GM21737 (cell line): ENCODE data around the gene PSMA3.

Experiments used
- ATAC-seq: cut with Tn5 transposase; IDR thresholded peaks from one replicate; pipeline ENCODE4 v1.9.1; 2021; ENCODE audit warnings: mild to moderate bottlenecking, moderate library complexity; ENCODE audit not compliant: unreplicated experiment

The PSMA3 gene

DNA sequence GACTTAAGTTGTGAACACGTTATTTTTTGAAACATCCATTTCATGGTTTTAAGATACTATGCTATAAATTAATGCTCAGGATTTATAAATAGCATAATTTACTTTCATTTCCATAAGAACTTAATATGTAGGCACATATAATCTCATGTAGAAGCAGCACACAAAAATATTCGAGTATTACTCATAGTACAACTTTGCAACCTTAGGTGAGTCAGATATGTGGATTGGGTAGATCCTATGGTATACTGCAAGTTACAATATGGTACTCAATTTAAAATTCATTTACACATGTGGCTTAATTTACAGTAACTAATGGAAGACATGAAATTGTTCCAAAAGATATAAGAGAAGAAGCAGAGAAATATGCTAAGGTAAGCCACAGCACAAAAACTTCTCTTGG, 26.0 kb downstream of the PSMA3 start:
- ATAC-seq = no peak

DNA sequence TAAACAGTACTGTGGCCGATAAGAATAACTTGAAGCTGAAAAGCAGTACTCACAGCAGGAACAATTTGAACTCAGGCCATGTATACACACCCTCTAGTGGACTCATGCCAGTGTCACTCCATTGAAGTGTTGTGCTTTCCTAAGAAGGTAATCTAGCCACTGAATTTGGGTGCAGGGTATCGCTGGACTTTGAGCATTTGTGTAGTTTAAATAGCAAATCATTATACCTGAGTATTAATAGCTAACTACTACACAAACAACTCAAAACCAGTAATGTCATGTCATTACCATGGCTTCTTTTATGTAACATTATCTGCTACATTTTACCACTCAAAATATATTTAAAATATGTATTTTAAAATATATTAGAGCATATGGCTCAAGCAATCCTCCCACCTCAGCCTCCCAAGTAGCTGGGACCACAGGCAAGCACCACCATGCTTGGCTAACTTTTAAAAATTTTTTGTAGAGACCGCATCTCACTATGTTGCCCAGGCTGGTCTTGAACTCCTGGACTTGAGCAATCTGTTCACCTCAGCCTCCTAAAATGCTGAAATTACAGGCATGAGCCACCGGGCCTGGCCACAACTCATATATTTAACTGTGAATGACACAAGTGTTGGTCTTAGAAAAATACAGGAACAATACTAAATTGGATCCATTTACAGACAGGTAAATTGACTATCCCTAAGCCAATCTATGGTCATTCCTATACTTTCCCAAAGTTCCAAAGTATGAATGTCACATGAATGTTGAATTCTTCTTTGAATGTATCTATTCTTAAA, 28.1 kb downstream of the PSMA3 start:
- no peak for ATAC-seq

DNA sequence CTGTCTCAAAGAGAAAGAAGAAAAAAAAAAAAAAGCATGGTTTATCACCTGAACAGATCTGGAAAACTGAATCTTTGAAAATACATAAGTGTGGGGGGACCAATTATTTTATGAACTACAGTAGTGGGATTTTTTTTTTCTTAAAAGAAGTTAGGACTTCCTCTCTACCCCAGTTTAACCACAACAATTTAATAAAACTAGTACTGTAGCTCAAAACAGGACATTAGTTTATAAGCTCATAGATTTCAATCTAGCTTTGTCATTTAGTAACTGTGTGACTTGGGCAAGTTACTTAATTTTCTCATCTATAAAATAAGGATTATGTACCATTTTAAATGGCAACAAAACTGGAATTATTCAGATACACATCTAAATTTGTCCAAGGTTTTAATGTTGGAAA, 30.2 kb downstream of the PSMA3 start:
- ATAC-seq = no peak

DNA sequence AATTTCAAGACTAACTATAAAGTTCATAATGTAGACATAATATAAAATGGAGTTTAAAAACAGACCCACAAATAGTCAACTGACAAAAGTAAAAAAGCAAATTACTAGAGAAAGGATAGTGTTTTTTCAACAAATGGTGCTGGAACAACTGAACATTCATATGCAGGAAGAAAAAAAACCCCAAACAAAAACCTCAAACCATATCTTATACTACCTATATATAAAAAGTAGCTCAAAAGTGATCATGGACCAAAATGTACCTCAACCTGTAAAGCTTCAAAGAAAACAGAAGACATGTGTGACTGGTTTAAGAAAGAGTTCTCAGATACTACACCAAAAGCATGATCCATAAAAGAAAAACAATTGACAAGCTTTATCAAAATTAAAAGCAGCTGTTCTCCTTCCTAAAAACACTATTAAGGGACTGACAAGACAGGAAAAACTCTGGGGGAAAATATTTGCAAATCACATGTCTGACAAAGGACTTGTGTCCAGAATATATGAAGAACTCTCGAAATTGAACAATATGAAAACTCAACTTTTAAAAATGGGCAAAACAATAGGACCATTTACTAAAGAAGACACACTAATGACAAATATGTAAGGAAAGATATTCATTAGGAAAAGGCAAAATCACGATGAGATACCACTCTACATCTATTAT, 31.0 kb downstream of the PSMA3 start:
- ATAC-seq = no peak

DNA sequence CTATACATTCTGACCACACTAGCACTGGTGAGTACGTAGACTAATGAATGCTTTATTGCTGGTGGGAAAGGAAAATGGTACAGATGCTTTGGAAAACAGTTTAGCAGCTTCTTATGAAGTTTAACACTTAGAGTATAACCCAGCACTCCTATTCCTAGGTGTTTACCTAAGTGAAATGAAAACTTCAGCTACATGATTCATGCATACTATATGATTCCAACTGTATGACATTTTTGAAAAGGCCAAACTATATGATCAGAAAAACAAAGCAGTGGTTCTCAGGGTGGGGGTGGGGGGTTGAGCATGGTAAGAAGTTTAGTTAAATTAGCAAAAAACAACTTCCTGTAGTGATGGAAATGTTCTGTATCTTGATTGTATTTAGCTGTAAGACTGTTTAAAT, 31.6 kb downstream of the PSMA3 start:
- no peak for ATAC-seq

DNA sequence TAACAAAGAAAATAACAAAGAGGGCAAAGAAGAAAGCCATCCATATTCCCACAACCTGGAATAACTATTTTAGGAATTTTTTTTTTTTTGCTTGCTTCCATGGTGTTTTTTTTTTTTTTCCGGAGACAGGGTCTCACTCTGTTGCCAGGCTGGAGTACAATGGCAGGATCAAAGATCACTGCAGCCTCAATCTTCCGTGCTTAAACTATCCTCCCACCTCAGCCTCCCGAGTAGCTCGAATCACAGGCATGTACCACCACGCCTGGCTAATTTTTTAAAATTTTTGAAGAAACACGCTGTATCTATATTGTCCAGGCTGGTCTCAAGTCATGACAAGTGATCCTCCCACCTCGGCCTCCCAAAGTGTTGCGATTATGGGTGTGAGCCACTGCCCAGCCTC, 33.5 kb downstream of the PSMA3 start:
- no peak for ATAC-seq

DNA sequence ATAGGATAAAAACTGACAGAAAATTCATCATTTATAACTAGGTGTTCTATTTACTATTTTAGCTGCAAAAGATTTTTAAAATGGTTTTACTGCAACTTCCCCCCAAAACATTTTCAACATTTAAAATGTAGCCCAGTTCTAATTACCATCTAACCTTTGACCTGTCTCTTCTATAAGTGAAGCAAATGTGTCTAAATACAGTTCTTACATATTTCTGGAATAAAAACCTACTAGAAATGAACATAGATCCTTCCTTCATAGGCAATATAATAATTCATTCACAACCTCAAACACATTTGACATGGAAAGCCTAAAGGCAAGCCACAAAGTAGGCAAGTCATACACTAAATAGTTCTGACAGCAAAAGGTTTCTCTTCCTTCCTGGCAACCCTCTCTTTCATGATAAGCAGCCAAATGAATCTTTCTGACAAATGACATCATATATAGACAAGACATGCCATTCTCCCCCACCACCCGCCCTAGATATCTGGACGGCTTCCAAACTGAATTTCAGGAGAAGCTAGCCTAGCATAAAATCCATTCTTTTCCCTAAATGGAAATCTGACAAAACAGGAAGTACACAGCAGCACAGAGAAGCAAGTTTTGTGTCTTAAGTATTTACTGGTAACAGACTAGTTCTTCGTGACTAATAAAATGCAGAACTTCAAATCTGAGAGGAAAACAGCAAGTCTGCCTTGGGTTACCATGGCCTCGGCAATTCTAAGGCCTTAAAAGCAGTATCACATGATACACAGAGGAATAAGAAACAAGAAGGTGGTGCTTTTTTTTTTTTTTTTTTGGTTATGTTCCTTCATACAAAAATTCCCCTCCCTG, 36.5 kb downstream of the PSMA3 start:
- ATAC-seq = peak; percentile 52

DNA sequence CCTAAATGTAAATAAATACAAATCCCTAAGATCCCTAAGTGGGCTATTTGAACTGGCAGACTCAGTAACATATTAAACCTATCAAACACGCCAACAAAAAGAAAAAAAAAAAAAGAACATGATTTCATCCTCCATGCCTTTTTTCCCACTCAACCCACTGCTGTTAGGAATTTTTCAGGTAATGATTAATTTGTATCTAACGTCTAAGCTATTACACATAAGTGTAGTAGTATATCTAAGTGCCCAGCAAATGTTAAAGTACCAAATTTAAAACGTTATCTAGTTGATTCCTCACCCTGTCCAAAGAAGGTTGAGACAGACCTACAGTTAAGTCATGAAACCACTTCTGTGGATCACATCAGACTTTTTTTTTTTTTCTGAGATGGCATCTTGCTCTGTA, 37.3 kb downstream of the PSMA3 start:
- no peak for ATAC-seq

DNA sequence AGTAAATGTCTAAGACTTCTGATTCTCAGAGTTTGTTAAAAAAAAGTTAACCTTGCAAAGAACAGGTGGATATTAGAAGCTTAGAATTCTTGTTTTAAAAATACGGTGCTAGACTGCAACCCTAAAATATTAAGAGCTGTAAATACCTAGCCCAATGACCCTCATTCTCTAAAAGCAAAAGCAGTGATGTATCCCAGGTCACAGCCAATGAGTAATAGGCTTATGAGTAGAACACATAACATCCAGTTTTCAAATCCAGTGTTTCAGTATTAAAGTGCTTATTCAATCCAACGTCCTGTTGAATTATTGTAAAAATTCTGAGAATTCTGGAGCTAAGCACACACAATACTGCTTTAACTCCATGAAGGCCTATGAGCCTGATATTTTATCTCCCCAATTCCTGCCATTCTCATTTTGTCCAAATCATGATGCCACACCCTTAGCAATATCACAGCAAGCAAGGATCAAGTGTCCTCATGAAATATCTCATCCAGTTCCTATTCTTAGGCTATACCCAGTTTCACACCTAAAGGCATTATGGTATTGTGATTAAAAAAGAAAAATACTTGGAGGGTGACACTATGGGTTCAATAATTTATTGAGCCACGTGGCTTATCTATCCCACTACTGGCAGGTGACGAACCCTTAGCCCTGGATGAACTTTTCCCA, 38.4 kb downstream of the PSMA3 start:
- ATAC-seq = no peak

DNA sequence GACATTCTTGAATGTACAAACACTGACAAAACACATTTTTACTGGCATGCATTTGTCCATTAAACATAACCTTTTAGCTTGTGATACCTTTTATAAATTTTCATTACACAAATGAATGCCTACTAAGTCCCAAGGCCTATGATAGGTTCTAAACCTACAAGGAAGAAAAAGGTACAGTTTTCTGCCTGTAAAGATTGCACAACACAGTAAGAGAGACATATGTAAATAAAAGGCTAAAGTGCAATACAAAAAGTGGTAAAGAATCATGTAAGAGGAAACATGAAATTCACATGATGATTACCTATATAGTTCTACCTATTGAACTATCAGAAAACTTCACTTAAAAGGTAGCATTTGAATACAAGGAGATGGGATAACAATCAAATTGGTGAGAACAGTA, 39.1 kb downstream of the PSMA3 start:
- ATAC-seq = no peak

DNA sequence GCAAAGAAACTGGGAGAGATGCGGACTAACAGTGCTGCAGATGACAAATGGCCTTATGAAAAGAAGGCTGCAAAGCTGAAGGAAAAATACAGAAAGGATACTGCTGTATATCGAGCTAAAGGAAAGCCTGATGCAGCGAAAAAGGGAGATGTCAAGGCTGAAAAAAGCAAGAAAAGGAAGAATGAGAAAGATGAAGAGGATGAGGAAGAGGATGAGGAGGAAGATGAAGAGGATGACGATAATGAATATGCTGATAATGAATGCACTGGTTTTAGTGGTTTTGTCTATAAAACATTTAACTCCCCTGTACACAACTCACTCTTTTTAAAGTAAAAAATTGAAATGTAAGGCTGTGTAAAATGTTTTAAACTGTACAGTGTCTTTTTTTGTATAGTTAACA, 40.5 kb downstream of the PSMA3 start:
- no peak for ATAC-seq

DNA sequence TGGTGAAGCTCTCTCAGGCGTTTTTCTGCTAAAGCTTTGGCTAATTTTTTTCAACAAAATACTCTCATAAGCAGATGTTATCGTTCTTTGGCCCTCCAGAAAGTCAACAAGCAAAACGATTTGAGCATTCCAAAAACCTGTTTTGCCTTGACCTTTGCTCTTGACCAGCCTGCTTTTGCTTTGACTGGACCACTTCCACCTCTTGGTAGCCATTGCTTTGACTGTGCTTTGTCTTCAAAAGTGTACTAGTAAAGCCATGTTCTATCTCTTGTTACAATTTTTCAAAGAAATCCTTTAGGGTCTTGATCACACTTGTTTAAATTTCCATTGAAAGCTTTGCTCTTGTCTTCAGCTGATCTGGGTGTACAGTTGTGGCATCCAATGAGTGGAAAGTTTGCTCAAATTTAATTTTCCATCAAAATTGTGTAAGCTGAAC, 43.0 kb downstream of the PSMA3 start:
- no peak for ATAC-seq

DNA sequence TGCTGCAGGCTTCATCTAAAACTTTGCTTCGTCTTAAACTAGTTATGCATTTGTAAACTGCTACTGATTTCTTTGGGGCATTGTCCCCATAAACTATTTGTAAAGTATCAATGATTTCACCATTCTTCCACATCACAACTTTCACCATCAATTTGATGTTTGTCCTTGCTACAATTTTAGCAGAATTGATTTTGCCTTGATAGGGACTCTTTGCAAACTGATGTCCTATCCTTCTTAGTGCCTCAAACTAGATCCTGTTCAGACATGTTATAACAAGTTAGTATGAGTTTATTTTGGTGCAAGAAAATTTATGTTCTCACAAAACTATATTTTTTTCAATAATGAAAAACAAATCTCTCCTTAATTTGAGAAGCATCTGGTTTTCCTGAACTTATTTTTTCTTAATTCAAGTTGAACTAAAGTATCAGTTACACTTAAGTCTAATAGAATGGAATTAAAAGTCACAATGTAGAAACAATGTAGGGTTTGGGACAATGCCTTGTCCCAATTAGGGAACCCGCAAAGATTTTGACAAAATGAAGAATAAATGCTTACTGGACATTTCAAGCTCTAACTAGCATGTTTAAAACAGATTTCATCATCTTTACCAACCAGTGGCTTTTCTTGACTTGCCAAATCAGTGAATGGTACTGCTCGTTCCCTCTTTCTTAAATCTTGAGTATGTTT, 43.6 kb downstream of the PSMA3 start:
- ATAC-seq = no peak

DNA sequence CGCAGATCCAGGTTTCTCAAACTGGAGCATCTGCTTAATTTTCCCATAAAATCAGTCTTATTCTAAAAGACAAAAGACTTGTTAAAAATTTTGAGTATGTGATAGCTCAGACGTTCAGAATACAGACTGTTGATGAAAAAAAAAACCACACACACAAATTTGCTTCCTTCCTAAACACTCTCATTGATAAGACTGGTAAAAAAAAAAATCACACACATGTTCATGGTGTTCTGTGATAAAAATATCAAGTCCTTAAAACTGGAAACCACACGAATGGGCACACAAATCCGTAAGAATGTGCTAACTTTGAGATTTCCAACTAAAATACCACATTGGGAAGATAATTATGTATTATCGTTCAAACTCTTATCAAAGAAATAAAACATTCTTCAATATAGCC, 47.0 kb downstream of the PSMA3 start:
- ATAC-seq = no peak

DNA sequence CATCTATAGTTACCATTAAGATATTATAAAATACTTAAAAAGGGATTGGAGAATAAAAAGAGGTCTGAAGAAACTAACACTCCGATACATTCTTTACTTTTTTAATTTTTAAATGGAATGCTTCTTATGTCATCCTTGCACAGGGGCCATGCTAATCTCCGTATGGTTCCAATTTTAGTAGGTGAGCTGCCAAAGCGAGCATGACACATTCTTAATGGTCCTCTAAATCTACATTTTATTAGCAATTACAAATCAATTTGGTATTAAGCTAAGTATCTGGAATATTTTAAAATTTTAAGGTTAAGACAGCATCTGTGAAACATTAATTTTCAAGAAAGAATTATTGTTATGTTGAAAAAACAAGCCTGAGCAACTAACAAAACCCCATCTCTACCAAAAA, 47.5 kb downstream of the PSMA3 start:
- ATAC-seq = no peak

DNA sequence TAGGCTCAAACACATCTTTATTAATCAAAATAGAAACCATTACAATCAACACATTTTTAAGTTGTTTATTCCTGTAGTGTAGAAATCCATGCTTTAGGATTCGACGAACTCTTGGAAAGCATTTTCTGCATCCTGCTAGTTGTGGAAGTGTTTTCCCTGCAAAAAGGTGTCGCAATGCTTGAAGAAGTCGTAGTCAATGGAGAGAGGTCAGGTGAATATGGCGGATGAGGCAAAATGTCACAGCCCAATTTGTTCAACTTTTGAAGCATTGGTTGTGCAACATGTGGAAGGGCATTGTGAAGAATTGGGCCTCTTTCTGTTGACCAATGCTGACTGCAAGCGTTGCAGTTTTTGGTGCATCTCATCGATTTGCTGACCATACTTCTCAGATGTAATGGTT, 49.6 kb downstream of the PSMA3 start:
- no peak for ATAC-seq

DNA sequence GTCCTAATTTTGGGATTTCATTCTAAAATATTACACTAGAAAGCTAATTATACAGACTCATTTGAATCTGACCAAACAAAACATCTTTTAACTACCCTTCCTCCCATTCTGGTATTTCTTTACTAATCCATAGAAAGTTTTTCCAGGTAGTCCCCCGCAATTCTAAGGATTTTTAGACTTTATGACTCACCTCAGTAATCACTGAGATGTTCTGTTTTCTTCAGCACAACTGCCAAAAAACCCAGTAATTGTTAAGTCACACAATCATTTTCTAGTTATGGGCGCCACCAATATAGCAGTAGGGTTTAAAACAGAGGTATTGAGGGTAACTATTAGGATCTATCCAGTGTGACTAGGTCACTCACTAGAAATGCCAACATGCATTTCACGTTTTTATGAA, 52.1 kb downstream of the PSMA3 start:
- ATAC-seq = no peak

DNA sequence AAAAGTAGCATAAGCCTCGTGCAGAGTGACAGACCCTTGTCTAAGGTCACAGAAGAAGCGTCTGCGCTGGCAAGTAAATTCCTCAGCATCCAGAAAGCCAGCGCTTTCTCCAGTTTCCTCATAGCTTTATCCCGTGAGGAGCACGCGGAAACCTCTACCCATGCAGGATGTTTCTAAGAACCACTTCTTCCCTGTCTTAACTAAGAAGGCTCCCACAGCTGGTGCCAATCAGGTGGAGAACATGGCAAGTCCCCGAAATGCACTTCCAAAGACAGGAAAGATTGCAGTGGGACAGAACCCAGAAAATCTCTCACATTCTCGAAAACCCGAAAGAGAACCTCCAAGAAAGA, 52.7 kb downstream of the PSMA3 start:
- ATAC-seq = peak; percentile 1

DNA sequence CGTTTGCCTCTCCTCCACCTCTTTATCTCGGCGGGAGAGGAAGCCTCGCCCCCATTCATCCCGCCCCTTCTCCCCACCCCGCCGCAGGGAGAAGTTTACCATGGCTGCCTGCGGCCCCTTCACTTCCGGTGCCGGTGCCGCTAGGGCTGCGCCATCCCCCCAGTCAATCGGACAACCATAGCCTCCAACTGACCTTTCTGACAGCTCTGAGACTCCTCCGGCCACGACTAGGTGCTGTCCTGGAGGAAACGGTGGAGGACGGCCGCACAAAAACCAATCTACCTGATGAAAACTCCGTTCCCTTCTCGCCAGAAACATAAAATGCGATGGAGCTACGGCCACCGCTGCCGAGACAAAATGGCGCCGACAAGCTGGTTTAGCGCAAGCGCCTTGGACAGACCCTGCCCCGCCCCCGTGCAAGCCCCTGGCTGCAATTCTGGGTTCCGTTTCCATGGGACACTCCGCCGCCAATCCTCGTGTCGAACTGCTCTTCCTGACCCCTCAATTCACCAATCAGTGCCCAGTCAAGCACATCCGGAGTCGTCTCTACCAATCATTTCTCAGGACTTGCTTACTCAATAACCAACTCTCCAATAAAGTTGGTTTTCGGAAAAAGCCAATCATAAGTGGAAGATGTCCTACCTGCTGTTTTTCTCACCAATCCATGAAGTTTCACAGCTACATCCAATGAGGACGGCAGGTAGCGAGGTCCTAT, 53.3 kb downstream of the PSMA3 start:
- ATAC-seq = peak; percentile 81
